GM12878 (cell line): ENCODE results near the gene HNMT. TPM values are rescaled to one million over a fixed set of nuclear protein-coding genes. Genes with fewer than 3 reads are reported as not detected.
"Not testable (repeated sequence)": the region's sequence is repeated elsewhere in the genome, so short reads cannot be mapped to it uniquely, and the experiment has no call there.

ENCODE experiments used
- ATAC-seq: fragments of 200-7000 bp; cut with Tn5 transposase; 3 replicates; pipeline ENCODE4 v1.9.1; 2020; ENCODE audit warnings: mild to moderate bottlenecking, moderate library complexity
- BruUV-seq: library from RNA; stranded (reverse); fragments of 400-500 nt; replicated peaks from 2 replicates; lab custom pipeline; 2021; lab: Mats Ljungman, UMichigan
- CTCF ChIA-PET: fragments of 300-600 bp; sonication (Branson Sonifier 250); formaldehyde crosslinking; extraction: SDS; loops from one replicate; lab custom pipeline; 2021; ENCODE audit warnings: inconsistent platforms; lab: Yijun Ruan, JAX
- POLR2A ChIA-PET: fragments of 350-600 bp; formaldehyde crosslinking; extraction: SDS; loops from one replicate; lab custom pipeline; 2021; ENCODE audit warnings: inconsistent platforms; lab: Charles Lee
- RAD21 ChIA-PET: fragments of 300-600 bp; sonication (Branson Sonifier 250); formaldehyde crosslinking; loops from one replicate; lab custom pipeline; 2023; ENCODE audit warnings: antibody characterized with exemption; ENCODE audit not compliant: unreplicated experiment; lab: Charles Lee
- SMC1A ChIA-PET: fragments of 300-600 bp; sonication (Branson Sonifier 250); formaldehyde crosslinking; loops from one replicate; lab custom pipeline; 2023; ENCODE audit not compliant: unreplicated experiment, uncharacterized antibody; lab: Charles Lee
- DNase-seq: peaks from one replicate; pipeline ENCODE4 v3.0.0-alpha.2; 2011; ENCODE audit warnings: low read depth, low spot score
- FAIRE-seq: peaks from 3 replicates; lab custom pipeline; 2011; peaks lifted over from hg19 to GRCh38; lab: Jason Lieb, UNC
- H2AFZ ChIP-seq: 2 replicates; pipeline ENCODE4 v1.6.0; 2011; ENCODE audit warnings: low read depth, low read length, control low read depth; ENCODE audit not compliant: control insufficient read depth
- H3K27ac ChIP-seq: 2 replicates; pipeline ENCODE4 v1.5.1; 2011; ENCODE audit warnings: control low read depth; ENCODE audit not compliant: control insufficient read depth, insufficient read depth
- H3K27me3 ChIP-seq, 2 experiments: replicated peaks in 1 of 2; 2 replicates each; pipeline versions ENCODE4 v1.6.0 to v1.6.1; 2011; ENCODE audit warnings: low read length in 1 of 2; ENCODE audit not compliant: control insufficient read depth in 2 of 2, insufficient read depth in 2 of 2
- H3K36me3 ChIP-seq, 2 experiments: 2 replicates each; pipeline ENCODE4 v1.5.1; 2011; ENCODE audit warnings: low read length in 1 of 2; ENCODE audit not compliant: control insufficient read depth in 2 of 2, insufficient read depth in 2 of 2
- H3K4me1 ChIP-seq: 2 replicates; pipeline ENCODE4 v1.6.1; 2011; ENCODE audit warnings: mild to moderate bottlenecking, low read length, moderate library complexity, mixed read lengths; ENCODE audit not compliant: control insufficient read depth, insufficient read depth
- H3K4me2 ChIP-seq: 2 replicates; pipeline ENCODE4 v1.6.0; 2011; ENCODE audit warnings: control low read depth; ENCODE audit not compliant: control insufficient read depth, insufficient read depth
- H3K4me3 ChIP-seq: fragments of 200-600 bp; sonication (generic); 2 replicates; pipeline ENCODE4 v1.5.1; 2016
- H3K79me2 ChIP-seq: 2 replicates; pipeline ENCODE4 v1.6.0; 2011; ENCODE audit warnings: low read length; ENCODE audit not compliant: control insufficient read depth, insufficient read depth
- H3K9ac ChIP-seq: 2 replicates; pipeline ENCODE4 v1.8.0; 2011; ENCODE audit warnings: low read length, control low read depth, mixed read lengths; ENCODE audit not compliant: control insufficient read depth, insufficient read depth
- H3K9me3 ChIP-seq: replicated peaks from 3 replicates; pipeline ENCODE4 v1.5.1; 2011; ENCODE audit warnings: mild to moderate bottlenecking, low read length; ENCODE audit not compliant: control insufficient read depth, insufficient read depth
- H4K20me1 ChIP-seq: 2 replicates; pipeline ENCODE4 v1.6.0; 2011; ENCODE audit not compliant: control insufficient read depth, insufficient read depth
- IRF4 ChIP-seq: IDR thresholded peaks from 2 replicates; pipeline ENCODE4 v1.6.1; 2011; ENCODE audit warnings: low read depth, low read length
- MXI1 ChIP-seq: fragments of 150-350 bp; IDR thresholded peaks from 2 replicates; pipeline ENCODE4 v1.6.1; 2011; ENCODE audit warnings: low read depth, mild to moderate bottlenecking, inconsistent platforms, low read length, improper control_type of control experiment
- PML ChIP-seq: IDR thresholded peaks from 2 replicates; pipeline ENCODE4 v1.6.1; 2012; ENCODE audit warnings: low read length, inconsistent platforms
- POLR2A ChIP-seq: IDR thresholded peaks from 2 replicates; pipeline ENCODE4 v1.6.1; 2011; ENCODE audit warnings: low read depth, mild to moderate bottlenecking, low read length
- RCOR1 ChIP-seq: conservative IDR thresholded peaks from 2 replicates; pipeline ENCODE4 v1.6.1; 2012; ENCODE audit warnings: low read depth, low read length, improper control_type of control experiment
- WGBS: methylation state at CpG from one replicate; pipeline ENCODE4 v1.1.6; 2016; ENCODE audit warnings: low lambda C conversion rate; ENCODE audit not compliant: insufficient replicate concordance, insufficient coverage; ENCODE audit errors: missing lambda C conversion rate; 5-methylcytosine and 5-hydroxymethylcytosine counted together
- in situ Hi-C: fragments of 300-500 bp; cut with MboI; formaldehyde crosslinking; loops from 9 replicates; pipeline ENCODE4 v1.14.3; 2018; ENCODE audit warnings: mixed read lengths
- intact Hi-C: fragments of 100-400 bp; cut with micrococcal nuclease; formaldehyde crosslinking; loops from one replicate; pipeline ENCODE4 v1.14.2; 2022; ENCODE audit not compliant: unreplicated experiment
- polyA plus RNA-seq, 11 experiments: library from polyadenylated mRNA; depleted of rRNA in 4 of 11; unstranded in 6 of 11; stranded (reverse) in 5 of 11; fragments of >200 nt; fragmentation: Nextera tagmentation in 4 of 11; fragmentation: Illumina TruSeq in 1 of 11; extraction: Ambion mirVana in 4 of 11; extraction: Trizol in 1 of 11; gene quantifications; 1 replicate in 1 of 11; 2 replicates in 10 of 11; pipeline versions ENCODE4 v1.2.1 to v1.2.3, GENCODE V29; 2011 to 2016; ENCODE audit warnings: inconsistent platforms in 2 of 11, missing spikeins in 2 of 11, low read depth in 1 of 11
- total RNA-seq, 4 experiments: library from RNA; depleted of rRNA in 3 of 4; stranded (reverse); fragments of >200 nt in 3 of 4; fragmentation: Illumina TruSeq in 1 of 4; extraction: Trizol in 1 of 4; gene quantifications; 2 replicates each; pipeline versions ENCODE4 v1.2.1 to v1.2.3, GENCODE V29; 2013 to 2021
- TF ChIP-seq, protein P1 (sequence below): IDR thresholded peaks from 2 replicates; pipeline ENCODE4 v1.6.1; 2011; ENCODE audit warnings: low read depth, low read length, improper control_type of control experiment, borderline replicate concordance
- TF ChIP-seq, protein P2 (sequence below): fragments of 150-350 bp; IDR thresholded peaks from 2 replicates; pipeline ENCODE4 v1.6.1; 2016; ENCODE audit warnings: low read depth, low read length

The HNMT gene
- total and polyA plus RNA-seq, 10 of the 15 experiments (the other 5 are each of a cell fraction or from before 2014, with no cell fraction given), result not detected

DNA sequence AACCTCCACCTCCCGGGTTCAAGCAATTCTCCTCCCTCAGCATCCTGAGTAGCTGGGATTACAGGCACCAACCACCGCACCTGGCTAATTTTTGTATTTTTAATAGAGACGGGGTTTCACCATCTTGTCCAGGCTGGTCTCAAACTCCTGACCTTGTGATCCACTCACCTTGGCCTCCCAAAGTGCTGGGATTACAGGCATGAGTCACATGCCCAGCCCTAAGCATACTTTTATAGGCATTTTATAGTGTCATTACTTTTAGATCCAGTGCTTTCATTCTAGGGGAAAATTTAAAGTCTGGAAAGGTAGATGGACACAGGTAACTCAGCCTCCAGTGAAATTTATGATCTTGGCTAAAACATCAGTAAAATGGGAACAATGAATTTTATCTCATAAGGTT, 7.0 kb downstream of the HNMT start:
- H3K9ac ChIP-seq, H3K27ac ChIP-seq, H3K4me3 ChIP-seq, BruUV-seq, H3K79me2 ChIP-seq, DNase-seq, H3K36me3 ChIP-seq, H3K4me1 ChIP-seq, intact Hi-C loops, H2AFZ ChIP-seq, CTCF ChIA-PET, H3K4me2 ChIP-seq, H3K27me3 ChIP-seq, ATAC-seq, FAIRE-seq, H4K20me1 ChIP-seq, RAD21 ChIA-PET, POLR2A ChIA-PET, in situ Hi-C loops, H3K9me3 ChIP-seq, SMC1A ChIA-PET: not testable (repeated sequence)
- 63% methylated on average over 3 of the region's 3 CpGs for WGBS

DNA sequence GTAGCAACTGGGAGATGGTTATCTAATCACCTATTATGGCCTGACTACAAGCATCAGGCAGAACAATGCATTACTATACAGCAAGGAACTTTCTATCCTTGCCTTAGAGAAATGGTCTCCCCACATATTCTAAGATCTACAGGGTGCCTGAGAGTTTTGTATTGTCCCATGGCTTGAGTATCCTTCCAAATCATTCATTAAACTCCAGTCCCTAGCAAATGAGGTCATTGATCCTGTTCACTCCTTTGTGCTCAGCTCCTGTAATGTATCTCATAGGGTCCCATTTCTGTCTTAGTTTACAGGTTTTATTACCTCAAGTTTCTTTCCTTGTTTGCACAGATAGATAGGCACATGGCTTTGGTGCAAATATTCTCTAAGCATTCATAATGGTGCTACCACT, 9.0 kb downstream of the HNMT start:
- ChIA-PET RAD21 (no interaction called here), CTCF (interaction anchor here (0.7 to 1.3 kb wide), 3 partner anchors 12 to 117 kb away, joined by 3 to 5 read pairs (median 3); no protein-coding TSS in a partner anchor)
- no TSS peak for BruUV-seq

More for the DNA sequence above, 9.0 kb downstream of the HNMT start:
- Histone ChIP-seq H3K4me2 (no peak overlapping the region), H3K79me2 (no peaks in the 10 kb centered on the region), H3K9ac (no peak overlapping the region), H2AFZ (no peak overlapping the region), H3K27me3 (no peaks in the 10 kb centered on the region), H3K4me1 (no peaks in the 10 kb centered on the region), H3K4me3 (no peak overlapping the region), H3K27ac (no peak overlapping the region), H3K9me3 (no peaks in the 10 kb centered on the region), H3K36me3 (no peaks in the 10 kb centered on the region), H4K20me1 (no peaks in the 10 kb centered on the region)
- intact Hi-C loops (no loop called here), in situ Hi-C loops (no loop called here)
- DNase-seq, result no peak
- no peak for ATAC-seq
- TF ChIP-seq, protein P1, sequence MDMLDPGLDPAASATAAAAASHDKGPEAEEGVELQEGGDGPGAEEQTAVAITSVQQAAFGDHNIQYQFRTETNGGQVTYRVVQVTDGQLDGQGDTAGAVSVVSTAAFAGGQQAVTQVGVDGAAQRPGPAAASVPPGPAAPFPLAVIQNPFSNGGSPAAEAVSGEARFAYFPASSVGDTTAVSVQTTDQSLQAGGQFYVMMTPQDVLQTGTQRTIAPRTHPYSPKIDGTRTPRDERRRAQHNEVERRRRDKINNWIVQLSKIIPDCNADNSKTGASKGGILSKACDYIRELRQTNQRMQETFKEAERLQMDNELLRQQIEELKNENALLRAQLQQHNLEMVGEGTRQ, result no peak
- TF ChIP-seq PML, result no peak
- no peak for TF ChIP-seq IRF4
- no peak for TF ChIP-seq MXI1
- no peak for TF ChIP-seq POLR2A
- TF ChIP-seq, protein P2, sequence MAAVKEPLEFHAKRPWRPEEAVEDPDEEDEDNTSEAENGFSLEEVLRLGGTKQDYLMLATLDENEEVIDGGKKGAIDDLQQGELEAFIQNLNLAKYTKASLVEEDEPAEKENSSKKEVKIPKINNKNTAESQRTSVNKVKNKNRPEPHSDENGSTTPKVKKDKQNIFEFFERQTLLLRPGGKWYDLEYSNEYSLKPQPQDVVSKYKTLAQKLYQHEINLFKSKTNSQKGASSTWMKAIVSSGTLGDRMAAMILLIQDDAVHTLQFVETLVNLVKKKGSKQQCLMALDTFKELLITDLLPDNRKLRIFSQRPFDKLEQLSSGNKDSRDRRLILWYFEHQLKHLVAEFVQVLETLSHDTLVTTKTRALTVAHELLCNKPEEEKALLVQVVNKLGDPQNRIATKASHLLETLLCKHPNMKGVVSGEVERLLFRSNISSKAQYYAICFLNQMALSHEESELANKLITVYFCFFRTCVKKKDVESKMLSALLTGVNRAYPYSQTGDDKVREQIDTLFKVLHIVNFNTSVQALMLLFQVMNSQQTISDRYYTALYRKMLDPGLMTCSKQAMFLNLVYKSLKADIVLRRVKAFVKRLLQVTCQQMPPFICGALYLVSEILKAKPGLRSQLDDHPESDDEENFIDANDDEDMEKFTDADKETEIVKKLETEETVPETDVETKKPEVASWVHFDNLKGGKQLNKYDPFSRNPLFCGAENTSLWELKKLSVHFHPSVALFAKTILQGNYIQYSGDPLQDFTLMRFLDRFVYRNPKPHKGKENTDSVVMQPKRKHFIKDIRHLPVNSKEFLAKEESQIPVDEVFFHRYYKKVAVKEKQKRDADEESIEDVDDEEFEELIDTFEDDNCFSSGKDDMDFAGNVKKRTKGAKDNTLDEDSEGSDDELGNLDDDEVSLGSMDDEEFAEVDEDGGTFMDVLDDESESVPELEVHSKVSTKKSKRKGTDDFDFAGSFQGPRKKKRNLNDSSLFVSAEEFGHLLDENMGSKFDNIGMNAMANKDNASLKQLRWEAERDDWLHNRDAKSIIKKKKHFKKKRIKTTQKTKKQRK, result no peak
- TF ChIP-seq RCOR1, result no peak
- POLR2A ChIA-PET, result interaction anchor here (0.6 kb wide), 2 partner anchors 9 to 144 kb away, joined by 5 to 6 read pairs; no protein-coding TSS in a partner anchor
- SMC1A ChIA-PET, result no interaction called here
- FAIRE-seq, result no peak
